ENCODE results near the gene TCP11L2. TPM values are rescaled to one million over a fixed set of nuclear protein-coding genes. Genes with fewer than 3 reads are reported as not detected.

The TCP11L2 gene
- total and polyA plus RNA-seq, 12 donors, result 4.9 to 168 (median 119) TPM

- peaks cover 7 to 68% (median 60%) of the 10 kb centered on the region in 9 donors for H3K4me1 ChIP-seq
- 1 to 2% methylated on average over 31 to 32 of the region's 32 CpGs for WGBS, 2 donors
- ATAC-seq (peak; percentile 1 to 46 (median 12)), DNase-seq (peak; percentile 38 to 58)
- intact Hi-C loops (cut with DNase I), result loop anchor here in 8 of 10 donors (2.0 to 10.0 kb wide), 5 partner anchors 41 to 57 kb away; partner anchors contain the start of genes CKAP4 (in 7 of the 8) and POLR3B (in 1 of the 8)
- peaks cover 0 to 8% (median 0%) of the 10 kb centered on the region in 9 donors for H3K36me3 ChIP-seq
- peak overlapping the region; percentile 36 to 96 (median 84) for H3K4me3 ChIP-seq
- TF ChIP-seq CTCF (IDR thresholded peaks at IDR 0.05), result no peak
- peak overlapping the region; percentile 88 to 98 (median 98) for H3K27ac ChIP-seq
- no peaks in the 10 kb centered on the region for H3K27me3 ChIP-seq
- no peaks in the 10 kb centered on the region for H3K9me3 ChIP-seq
Measured at GRCh38 chr12:106301611-106302321, 767 bp upstream of the TCP11L2 start.

DNA sequence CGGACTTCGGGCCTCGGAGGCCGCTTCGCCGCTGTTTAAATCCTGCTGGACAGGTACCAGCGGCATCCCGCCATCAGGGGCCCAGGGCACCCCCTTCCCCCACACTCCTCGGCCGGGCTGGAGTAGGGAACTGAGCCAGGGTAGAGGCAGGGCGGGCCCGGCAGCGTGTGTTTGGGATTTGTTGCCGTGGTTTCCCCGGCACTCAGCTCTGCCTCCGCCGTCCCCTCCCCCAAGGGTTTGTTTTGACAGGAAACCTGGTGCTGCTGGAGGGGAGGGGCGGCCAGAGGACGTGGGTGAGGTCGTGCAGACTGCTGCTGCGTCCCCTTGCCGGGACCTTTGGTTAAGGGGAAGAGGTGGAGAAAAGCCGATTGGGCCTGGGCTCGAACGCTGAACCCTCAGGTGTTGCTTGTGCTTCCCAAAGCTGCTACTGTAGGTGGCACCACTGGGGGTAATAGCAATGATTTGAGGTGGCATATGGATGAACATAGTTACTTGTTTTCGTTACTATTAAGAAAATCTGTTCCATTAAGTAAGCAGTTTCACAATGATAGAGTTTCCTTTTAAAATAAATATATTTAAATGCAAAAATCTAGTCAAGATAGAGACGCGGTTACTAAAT, 778 bp downstream of the TCP11L2 start:
- ATAC-seq (peak; percentile 81 to 93 (median 89)), DNase-seq (peak; percentile 93 to 97)
- Histone ChIP-seq H3K27me3 (no peaks in the 10 kb centered on the region), H3K4me3 (peak overlapping the region; percentile 56 to 96 (median 84)), H3K27ac (peak overlapping the region; percentile 88 to 98 (median 98)), H3K9me3 (no peaks in the 10 kb centered on the region), H3K36me3 (peaks cover 0 to 23% (median 0%) of the 10 kb centered on the region in 9 donors), H3K4me1 (peaks cover 7 to 81% (median 74%) of the 10 kb centered on the region in 9 donors)
- TF ChIP-seq CTCF (IDR thresholded peaks at IDR 0.05), result peak in 1 of 9 donors; percentile 18
- WGBS, 2 donors, result 3 to 4% methylated on average over 28 of the region's 28 CpGs
- intact Hi-C loops (cut with DNase I), result loop anchor here in 8 of 10 donors (2.0 to 10.0 kb wide), 5 partner anchors 39 to 59 kb away; partner anchors contain the start of genes CKAP4 (in 7 of the 8) and POLR3B (in 1 of the 8)

DNA sequence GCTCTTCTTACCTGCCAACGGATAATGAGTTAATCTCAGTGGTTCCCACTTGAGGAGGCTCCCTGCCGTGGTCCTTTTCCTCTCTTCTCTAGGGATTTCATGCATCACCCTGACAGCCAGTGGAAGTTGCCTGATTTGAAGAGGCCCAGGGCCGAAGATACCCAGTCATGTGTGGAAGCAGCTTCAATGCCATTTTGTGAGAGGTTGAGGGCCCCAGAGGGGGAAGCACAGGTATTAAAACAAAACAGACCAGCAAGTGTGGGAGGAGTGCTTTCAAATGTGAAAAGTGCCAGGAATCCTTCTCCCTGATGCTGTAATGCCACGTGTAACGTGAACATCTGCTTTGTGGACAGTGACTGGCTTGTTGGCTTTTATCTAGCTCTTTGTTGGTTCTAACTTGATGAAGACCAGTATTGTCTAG, 1.5 kb downstream of the TCP11L2 start:
- Histone ChIP-seq H3K27ac (peak overlapping the region; percentile 88 to 98 (median 98)), H3K4me3 (peak overlapping the region; percentile 56 to 96 (median 84)), H3K4me1 (peaks cover 7 to 88% (median 80%) of the 10 kb centered on the region in 9 donors), H3K27me3 (no peaks in the 10 kb centered on the region), H3K9me3 (no peaks in the 10 kb centered on the region), H3K36me3 (peaks cover 0 to 25% (median 0%) of the 10 kb centered on the region in 9 donors)
- DNase-seq (no peak), ATAC-seq (no peak)
- 14 to 17% methylated on average over 5 of the region's 5 CpGs for WGBS, 2 donors
- intact Hi-C loops (cut with DNase I), result loop anchor here in 8 of 10 donors (5.0 to 10.0 kb wide), 4 partner anchors 38 to 59 kb away; partner anchors contain the start of genes CKAP4 (in 7 of the 8) and POLR3B (in 1 of the 8)
- TF ChIP-seq CTCF (IDR thresholded peaks at IDR 0.05), result no peak

GRCh38 chr12:106304797-106305196, 2.3 kb downstream of the TCP11L2 start:
- peak overlapping the region; percentile 88 to 98 (median 98) for H3K27ac ChIP-seq
- intact Hi-C loops (cut with DNase I), result loop anchor here in 8 of 10 donors (5.0 to 10.0 kb wide), 4 partner anchors 38 to 60 kb away; partner anchors contain the start of genes CKAP4 (in 7 of the 8) and POLR3B (in 1 of the 8)
- peaks cover 0 to 29% (median 0%) of the 10 kb centered on the region in 9 donors for H3K36me3 ChIP-seq
- no peaks in the 10 kb centered on the region for H3K27me3 ChIP-seq
- peak in 5 of 8 donors; percentile 6 to 27 (median 12) for ATAC-seq
- no peak for TF ChIP-seq CTCF (IDR thresholded peaks at IDR 0.05)
- H3K4me3 ChIP-seq, result peak overlapping the region in 5 of 10 donors; percentile 78 to 94 (median 87)
- DNase-seq, result peak in 1 of 2 donors; percentile 64
- H3K9me3 ChIP-seq, result no peaks in the 10 kb centered on the region
- peaks cover 7 to 88% (median 80%) of the 10 kb centered on the region in 9 donors for H3K4me1 ChIP-seq
- WGBS, 2 donors, result 62 to 75% methylated on average over 6 of the region's 6 CpGs

Measured in heart right ventricle (tissue), 16 donors.